ENCODE measurements around the gene TIMM17B.

TIMM17B gene

DNA sequence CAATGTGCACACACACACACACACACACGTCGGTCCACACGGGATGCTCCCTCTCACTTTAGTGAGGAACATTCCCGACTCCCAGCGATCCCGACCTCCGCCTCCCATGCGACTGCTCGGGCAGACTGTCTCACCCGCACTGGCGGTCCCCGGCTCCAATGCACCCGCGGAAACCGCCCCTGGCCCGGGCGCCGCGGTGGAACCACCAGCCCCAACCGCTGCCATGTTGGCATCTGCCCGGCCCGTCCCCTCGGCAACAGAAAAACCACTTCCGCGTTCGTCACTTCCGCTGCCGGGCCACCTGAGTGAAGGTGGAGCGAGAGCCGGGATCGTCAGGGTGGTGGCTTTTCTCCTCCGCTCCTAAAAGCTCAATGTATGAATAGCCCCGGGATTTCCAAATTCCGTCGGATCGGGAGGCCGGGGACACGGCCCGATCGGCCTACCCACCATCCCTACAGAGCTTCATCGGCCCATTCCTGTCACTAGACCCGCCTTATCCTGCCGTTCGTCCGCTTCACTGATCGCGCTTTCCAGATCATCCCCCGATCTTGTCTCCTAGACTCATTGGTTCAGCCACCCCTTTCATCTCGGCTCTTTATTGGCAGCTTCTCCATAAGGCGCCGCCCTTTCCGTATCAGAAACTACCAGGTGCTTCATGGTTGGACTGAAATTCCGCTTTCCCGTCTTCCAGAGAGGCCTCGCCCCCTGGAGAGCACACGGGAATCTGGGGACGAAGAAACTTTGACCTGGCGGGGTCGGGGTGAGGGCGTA is 14.0 kb upstream of the TIMM17B start, which contains the start of gene SLC35A2:
Gene SLC35A2 (minus strand): TSS at position 235 of the 771 bp plus-strand sequence. CDS start 10 bp downstream, at position 225.
- H3K4me2 ChIP-seq = peak within 1 kb of the TSS; percentile 78
- H4K20me1 ChIP-seq = peaks cover 30% of the 10 kb centered on the region
- H3K4me3 ChIP-seq = peak within 1 kb of the TSS; percentile 77
- TF ChIP-seq Cebpa-rat (IDR thresholded peaks at IDR 0.05) = no peak
- H3K9me3 ChIP-seq = no peaks in the 10 kb centered on the region
- peak within 1 kb of the TSS; percentile 69 for H3K27ac ChIP-seq
- peaks cover 43% of the 10 kb centered on the region for H3K27me3 ChIP-seq
- peaks cover 33% of the 10 kb centered on the region for H3K36me3 ChIP-seq
- H3K9ac ChIP-seq = peak within 1 kb of the TSS; percentile 75
- H3K4me1 ChIP-seq = peaks cover 23% of the 10 kb centered on the region

DNA sequence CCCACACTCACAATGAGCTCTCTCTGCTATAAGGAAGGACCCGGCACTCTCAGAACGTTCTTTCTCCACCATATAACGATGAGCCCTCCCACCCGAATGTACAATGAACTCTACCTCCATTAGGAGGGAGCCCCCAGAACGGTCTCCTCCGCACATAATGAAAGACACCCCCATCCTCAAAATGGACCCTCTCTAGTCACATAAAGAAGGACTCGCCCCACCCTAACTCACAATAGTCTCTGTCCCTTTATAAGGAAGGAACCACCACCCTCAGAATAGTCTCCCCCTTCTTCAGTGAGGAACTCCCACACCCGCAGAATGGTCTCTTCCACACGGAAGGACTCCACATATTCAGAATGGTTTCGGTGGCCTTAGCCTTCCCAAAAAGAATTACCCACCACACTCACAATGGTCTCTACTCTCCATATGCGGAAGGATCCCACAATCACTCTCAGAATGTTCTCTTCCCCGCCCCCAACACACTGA is 13.4 kb upstream of the TIMM17B start:
- Histone ChIP-seq H3K36me3 (peaks cover 32% of the 10 kb centered on the region), H4K20me1 (peaks cover 25% of the 10 kb centered on the region), H3K4me3 (peak overlapping the region; percentile 77), H3K4me1 (peaks cover 24% of the 10 kb centered on the region), H3K27me3 (peaks cover 47% of the 10 kb centered on the region), H3K9me3 (no peaks in the 10 kb centered on the region), H3K27ac (peak overlapping the region; percentile 69; the same call in 1 of the 2 replicates), H3K4me2 (peak overlapping the region; percentile 78), H3K9ac (peak overlapping the region; percentile 75)
- TF ChIP-seq Cebpa-rat (IDR thresholded peaks at IDR 0.05) = no peak

DNA sequence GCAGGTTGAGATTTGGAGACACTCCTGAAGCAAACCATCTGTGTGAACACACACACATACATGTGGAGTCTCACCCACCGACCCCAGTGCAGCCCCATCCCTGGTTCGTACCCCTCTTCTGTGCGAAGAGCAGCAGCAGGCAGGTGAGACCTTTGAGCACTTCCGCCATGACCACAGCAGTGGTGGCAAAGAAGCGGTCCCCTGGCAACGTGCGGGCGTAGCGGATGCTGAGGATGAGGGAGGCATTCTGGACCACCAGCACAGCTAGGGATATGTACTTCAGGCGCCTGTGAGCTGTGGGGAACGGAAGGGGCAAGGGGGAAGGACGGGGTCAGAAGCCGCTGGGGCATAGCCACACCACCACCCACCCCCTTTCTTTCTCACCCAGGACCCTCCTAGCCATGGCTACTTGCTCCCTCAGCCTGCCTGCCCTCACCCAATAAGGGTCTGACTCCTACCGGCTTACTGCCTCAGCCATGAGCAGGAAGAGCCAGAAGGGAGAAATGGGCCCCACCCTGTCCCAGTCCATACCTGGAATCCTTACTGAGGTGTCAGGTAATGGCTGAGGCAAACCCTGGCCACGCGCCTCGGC is 12.2 kb upstream of the TIMM17B start:
- Histone ChIP-seq H3K9ac (no peak overlapping the region), H3K27me3 (peaks cover 39% of the 10 kb centered on the region), H3K9me3 (no peaks in the 10 kb centered on the region), H3K4me1 (peaks cover 24% of the 10 kb centered on the region), H4K20me1 (peaks cover 25% of the 10 kb centered on the region), H3K4me2 (peak overlapping the region; percentile 78; the same call in 1 of the 2 replicates), H3K36me3 (peaks cover 29% of the 10 kb centered on the region), H3K4me3 (no peak overlapping the region), H3K27ac (no peak overlapping the region)
- TF ChIP-seq Cebpa-rat (IDR thresholded peaks at IDR 0.05) = no peak

DNA sequence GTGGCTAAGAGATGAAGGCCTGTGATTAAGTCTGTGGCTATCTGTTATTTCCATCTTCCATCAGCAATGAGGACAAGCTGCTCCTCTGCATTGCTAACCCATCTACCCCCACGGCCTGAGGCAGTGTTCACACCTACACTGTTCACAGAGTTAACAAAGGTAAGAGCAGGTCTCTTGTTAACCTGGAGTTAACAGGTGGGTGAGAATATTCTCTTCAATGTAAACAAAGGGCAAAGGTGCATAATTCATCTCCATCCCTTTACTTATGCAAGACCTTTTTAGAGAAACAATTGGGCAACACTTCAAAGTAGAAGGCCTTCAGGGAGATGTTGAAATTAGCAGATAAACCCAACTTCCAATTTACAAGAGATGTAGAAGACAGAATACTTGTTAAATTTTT is 11.0 kb upstream of the TIMM17B start:
- Histone ChIP-seq H3K27me3 (peaks cover 27% of the 10 kb centered on the region), H3K9ac (no peak overlapping the region), H3K9me3 (no peaks in the 10 kb centered on the region), H3K4me3 (no peak overlapping the region), H3K27ac (no peak overlapping the region), H3K36me3 (peaks cover 24% of the 10 kb centered on the region), H3K4me1 (peaks cover 24% of the 10 kb centered on the region), H3K4me2 (no peak overlapping the region), H4K20me1 (peaks cover 15% of the 10 kb centered on the region)
- TF ChIP-seq Cebpa-rat (IDR thresholded peaks at IDR 0.05) = no peak

DNA sequence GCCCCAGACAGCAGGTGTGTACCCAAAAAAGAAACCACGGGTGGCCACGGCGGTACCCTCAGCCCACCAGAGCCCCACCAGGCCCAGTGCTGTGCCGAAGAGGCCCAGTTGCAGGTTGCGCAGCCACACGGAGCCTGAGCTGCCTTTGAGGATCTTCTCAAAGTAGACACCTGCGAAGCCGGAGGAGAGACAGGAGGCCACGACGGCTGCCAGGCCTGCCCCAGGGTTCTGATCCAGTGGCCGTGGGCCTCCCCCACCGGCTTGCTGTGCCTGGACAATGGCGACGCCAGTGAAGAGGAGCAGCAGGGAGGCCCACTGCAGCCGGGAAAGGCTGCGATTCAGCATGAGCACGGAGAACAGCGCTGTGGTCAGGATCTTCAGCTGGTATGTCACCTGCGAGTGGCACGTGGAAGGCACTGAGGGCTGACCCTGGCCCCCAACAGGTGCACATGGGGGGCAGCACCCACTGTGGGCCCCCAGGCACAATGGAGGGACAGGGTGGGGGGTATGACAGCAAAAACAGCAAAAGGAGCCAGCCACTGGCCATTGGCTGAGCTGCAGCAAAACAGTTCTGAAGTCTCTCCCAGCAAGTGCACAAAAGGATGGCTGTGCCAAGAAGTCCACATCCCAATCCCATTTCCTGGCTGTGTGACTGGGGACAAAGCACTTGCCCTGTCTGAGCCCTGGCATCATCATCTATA is 7.7 kb upstream of the TIMM17B start:
- peaks cover 15% of the 10 kb centered on the region; the same call in 1 of the 2 replicates for H4K20me1 ChIP-seq
- H3K27ac ChIP-seq = no peak overlapping the region
- H3K4me3 ChIP-seq = no peak overlapping the region
- H3K9me3 ChIP-seq = no peaks in the 10 kb centered on the region
- peaks cover 14% of the 10 kb centered on the region for H3K4me1 ChIP-seq
- no peak overlapping the region for H3K4me2 ChIP-seq
- no peak overlapping the region for H3K9ac ChIP-seq
- peaks cover 28% of the 10 kb centered on the region; the same call in 1 of the 2 replicates for H3K27me3 ChIP-seq
- TF ChIP-seq Cebpa-rat (IDR thresholded peaks at IDR 0.05) = no peak
- peaks cover 50% of the 10 kb centered on the region for H3K36me3 ChIP-seq

- peaks cover 10% of the 10 kb centered on the region for H3K4me1 ChIP-seq
- no peak overlapping the region for H3K4me3 ChIP-seq
- H3K36me3 ChIP-seq = peaks cover 50% of the 10 kb centered on the region
- peaks cover 22% of the 10 kb centered on the region; the same call in 1 of the 2 replicates for H3K27me3 ChIP-seq
- peaks cover 15% of the 10 kb centered on the region; the same call in 1 of the 2 replicates for H4K20me1 ChIP-seq
- H3K9me3 ChIP-seq = no peaks in the 10 kb centered on the region
- no peak overlapping the region for H3K4me2 ChIP-seq
- H3K27ac ChIP-seq = no peak overlapping the region
- H3K9ac ChIP-seq = no peak overlapping the region
- no peak for TF ChIP-seq Cebpa-rat (IDR thresholded peaks at IDR 0.05)
These were observed 7.1 kb upstream of the TIMM17B start for GRCh38 chrX:48904626-48905025.

GRCh38 chrX:48904180-48904579 is 6.6 kb upstream of the TIMM17B start:
- Histone ChIP-seq H4K20me1 (peaks cover 15% of the 10 kb centered on the region; the same call in 1 of the 2 replicates), H3K27me3 (peaks cover 20% of the 10 kb centered on the region; the same call in 1 of the 2 replicates)
- TF ChIP-seq Cebpa-rat (IDR thresholded peaks at IDR 0.05) = no peak

DNA sequence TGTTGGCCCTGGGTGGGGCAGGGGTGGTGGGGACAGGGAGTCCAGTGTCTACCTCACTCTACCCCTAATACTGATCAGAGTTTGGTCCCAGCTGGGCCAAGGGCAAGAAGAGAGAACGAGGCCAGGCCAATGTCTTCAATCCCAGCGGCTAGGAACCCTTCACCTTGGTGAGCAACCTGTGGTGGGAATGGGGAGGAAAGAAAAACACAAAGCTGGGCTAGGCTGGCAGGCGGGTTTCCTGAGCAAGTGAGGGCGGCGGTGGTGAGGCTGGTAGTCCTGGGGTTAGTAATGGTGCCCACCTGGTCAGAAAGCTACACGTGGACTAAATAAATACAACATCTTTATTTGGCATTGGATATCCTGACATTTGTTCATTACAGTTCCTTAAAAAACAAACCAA is 5.7 kb upstream of the TIMM17B start:
- Histone ChIP-seq H3K27ac (no peak overlapping the region), H3K4me1 (peaks cover 22% of the 10 kb centered on the region), H3K36me3 (peaks cover 50% of the 10 kb centered on the region)

More at GRCh38 chrX:48904180-48904579, 6.6 kb upstream of the TIMM17B start:
- Histone ChIP-seq H3K9me3 (no peaks in the 10 kb centered on the region), H3K4me1 (peaks cover 15% of the 10 kb centered on the region), H3K9ac (no peak overlapping the region), H3K27ac (no peak overlapping the region), H3K36me3 (peaks cover 50% of the 10 kb centered on the region), H3K4me2 (no peak overlapping the region), H3K4me3 (no peak overlapping the region)

DNA sequence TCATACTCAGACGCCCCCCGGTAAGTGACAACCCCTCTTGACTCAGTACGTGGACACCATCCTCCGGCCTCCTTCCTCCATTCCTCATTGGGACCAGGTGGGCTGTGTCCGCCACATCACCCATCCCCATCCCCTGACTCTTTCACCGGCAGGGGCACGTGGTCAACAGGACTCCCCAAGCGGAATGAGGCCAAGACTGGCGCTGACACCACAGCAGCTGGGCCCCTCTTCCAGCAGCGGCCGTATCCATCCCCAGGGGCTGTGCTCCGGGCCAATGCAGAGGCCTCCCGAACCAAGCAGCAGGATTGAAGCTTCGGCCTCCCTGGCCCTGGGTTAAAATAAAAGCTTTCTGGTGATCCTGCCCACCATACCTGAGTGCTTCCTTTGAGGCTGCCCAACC is 5.2 kb upstream of the TIMM17B start:
- Histone ChIP-seq H3K9ac (no peak overlapping the region), H3K4me3 (no peak overlapping the region), H3K27ac (no peak overlapping the region), H3K4me2 (no peak overlapping the region), H3K27me3 (peaks cover 20% of the 10 kb centered on the region; the same call in 1 of the 2 replicates), H3K4me1 (peaks cover 22% of the 10 kb centered on the region), H4K20me1 (peaks cover 15% of the 10 kb centered on the region; the same call in 1 of the 2 replicates), H3K36me3 (peaks cover 50% of the 10 kb centered on the region), H3K9me3 (peaks cover 3% of the 10 kb centered on the region; the same call in 1 of the 2 replicates)
- TF ChIP-seq Cebpa-rat (IDR thresholded peaks at IDR 0.05) = no peak

More for the DNA sequence above, 5.7 kb upstream of the TIMM17B start:
- no peaks in the 10 kb centered on the region for H3K9me3 ChIP-seq
- H3K4me2 ChIP-seq = no peak overlapping the region
- no peak overlapping the region for H3K9ac ChIP-seq
- no peak overlapping the region for H3K4me3 ChIP-seq
- peaks cover 20% of the 10 kb centered on the region; the same call in 1 of the 2 replicates for H3K27me3 ChIP-seq
- no peak for TF ChIP-seq Cebpa-rat (IDR thresholded peaks at IDR 0.05)
- peaks cover 15% of the 10 kb centered on the region; the same call in 1 of the 2 replicates for H4K20me1 ChIP-seq

Measured in BLaER1 (cell line).